HEK293 (cell line): ENCODE measurements around the gene DUT.

Source experiments
- CTCF ChIA-PET: fragments of 350-600 bp; formaldehyde crosslinking; extraction: SDS; loops from one replicate; lab custom pipeline; 2021; ENCODE audit warnings: antibody characterized with exemption; lab: Yijun Ruan, JAX
- POLR2A ChIA-PET: fragments of 300-600 bp; formaldehyde crosslinking; extraction: SDS; loops from one replicate; lab custom pipeline; 2020; ENCODE audit warnings: antibody characterized with exemption, inconsistent platforms; lab: Yijun Ruan, JAX
- H3K27ac ChIP-seq: fragments of 200-500 bp; sonication (Bioruptor generic); 2 replicates; pipeline ENCODE4 v1.5.1; 2014; ENCODE audit warnings: low read depth, low read length, control low read depth, inconsistent platforms; ENCODE audit errors: extremely low read depth
- H3K36me3 ChIP-seq, 2 experiments: fragments of 200-500 bp in 1 of 2; sonication (Bioruptor generic) in 1 of 2; 1 replicate in 1 of 2; 2 replicates in 1 of 2; pipeline ENCODE4 v1.5.1; 2014 to 2017; ENCODE audit warnings: inconsistent platforms in 2 of 2, low read length in 2 of 2; ENCODE audit not compliant: control insufficient read depth in 2 of 2, insufficient read depth in 1 of 2
- H3K4me1 ChIP-seq: fragments of 200-500 bp; sonication (Bioruptor generic); 2 replicates; pipeline ENCODE4 v1.5.1; 2014; ENCODE audit warnings: mild to moderate bottlenecking, low read length, inconsistent platforms; ENCODE audit not compliant: control insufficient read depth, insufficient read depth
- H3K4me3 ChIP-seq: 2 replicates; pipeline ENCODE4 v1.5.1; 2011; ENCODE audit warnings: low read depth, mild to moderate bottlenecking, control low read depth, low read length, moderate library complexity
- H3K9me3 ChIP-seq: fragments of 200-500 bp; sonication (Bioruptor generic); 2 replicates; pipeline ENCODE4 v1.5.1; 2014; ENCODE audit warnings: low read depth, low read length, inconsistent platforms; ENCODE audit not compliant: control insufficient read depth, insufficient read depth
- AEBP2 ChIP-seq: fragments of 450-650 bp; formaldehyde crosslinking; IDR thresholded peaks from 2 replicates; pipeline ENCODE4 v1.5.1; 2016; ENCODE audit warnings: missing biosample characterization, missing genetic modification characterization, borderline replicate concordance
- BCL11B ChIP-seq: fragments of 450-650 bp; formaldehyde crosslinking; IDR thresholded peaks from 2 replicates; pipeline ENCODE4 v1.5.1; 2016; ENCODE audit warnings: low read depth, missing biosample characterization, missing genetic modification characterization
- BCL6B ChIP-seq: fragments of 450-650 bp; formaldehyde crosslinking; IDR thresholded peaks from 2 replicates; pipeline ENCODE4 v1.5.1; 2017; ENCODE audit warnings: missing biosample characterization, missing genetic modification characterization
- EGR2 ChIP-seq: fragments of 450-650 bp; formaldehyde crosslinking; IDR thresholded peaks from 2 replicates; pipeline ENCODE4 v1.5.1; 2016; ENCODE audit warnings: low read depth, missing biosample characterization, missing genetic modification characterization
- GLI4 ChIP-seq: fragments of 450-650 bp; formaldehyde crosslinking; IDR thresholded peaks from 2 replicates; pipeline ENCODE4 v1.5.1; 2016; ENCODE audit warnings: missing biosample characterization, missing genetic modification characterization
- SP3 ChIP-seq: fragments of 450-650 bp; formaldehyde crosslinking; IDR thresholded peaks from 2 replicates; pipeline ENCODE4 v1.5.1; 2016; ENCODE audit warnings: missing biosample characterization, missing genetic modification characterization
- ZIC2 ChIP-seq: fragments of 450-650 bp; formaldehyde crosslinking; IDR thresholded peaks from 2 replicates; pipeline ENCODE4 v1.5.1; 2016; ENCODE audit warnings: missing biosample characterization, missing genetic modification characterization
- ZNF10 ChIP-seq: fragments of 450-650 bp; formaldehyde crosslinking; IDR thresholded peaks from 2 replicates; pipeline ENCODE4 v1.5.1; 2017; ENCODE audit warnings: missing biosample characterization, missing genetic modification characterization
- ZNF121 ChIP-seq: fragments of 450-650 bp; formaldehyde crosslinking; IDR thresholded peaks from 2 replicates; pipeline ENCODE4 v1.5.1; 2016; ENCODE audit warnings: missing biosample characterization, missing genetic modification characterization
- ZNF18 ChIP-seq: fragments of 450-650 bp; formaldehyde crosslinking; IDR thresholded peaks from 2 replicates; pipeline ENCODE4 v1.5.1; 2016; ENCODE audit warnings: missing biosample characterization, missing genetic modification characterization
- ZNF19 ChIP-seq: fragments of 450-650 bp; formaldehyde crosslinking; IDR thresholded peaks from 2 replicates; pipeline ENCODE4; 2016; ENCODE audit warnings: missing biosample characterization, missing genetic modification characterization, low read depth
- ZNF23 ChIP-seq: fragments of 450-650 bp; formaldehyde crosslinking; IDR thresholded peaks from 2 replicates; pipeline ENCODE4 v1.5.1; 2016; ENCODE audit warnings: missing biosample characterization, missing genetic modification characterization, borderline replicate concordance
- ZNF280D ChIP-seq: fragments of 450-650 bp; formaldehyde crosslinking; IDR thresholded peaks from 2 replicates; pipeline ENCODE4 v1.5.1; 2016; ENCODE audit warnings: missing biosample characterization, missing genetic modification characterization
- ZNF426 ChIP-seq: fragments of 450-650 bp; formaldehyde crosslinking; IDR thresholded peaks from 2 replicates; pipeline ENCODE4 v1.5.1; 2017; ENCODE audit warnings: missing biosample characterization, missing genetic modification characterization, mild to moderate bottlenecking, inconsistent platforms, moderate library complexity
- ZNF561 ChIP-seq: fragments of 450-650 bp; IDR thresholded peaks from 2 replicates; pipeline ENCODE4 v1.5.1; 2018; ENCODE audit warnings: missing biosample characterization, missing genetic modification characterization, borderline replicate concordance
- ZNF658 ChIP-seq: fragments of 450-650 bp; formaldehyde crosslinking; IDR thresholded peaks from 2 replicates; pipeline ENCODE4; 2016; ENCODE audit warnings: missing biosample characterization, missing genetic modification characterization
- ZNF701 ChIP-seq: fragments of 450-650 bp; formaldehyde crosslinking; IDR thresholded peaks from 2 replicates; pipeline ENCODE4 v1.5.1; 2016; ENCODE audit warnings: missing biosample characterization, missing genetic modification characterization
- ZNF704 ChIP-seq: fragments of 450-650 bp; formaldehyde crosslinking; IDR thresholded peaks from 2 replicates; pipeline ENCODE4 v1.5.1; 2016; ENCODE audit warnings: missing biosample characterization, missing genetic modification characterization
- ZNF830 ChIP-seq: fragments of 450-650 bp; IDR thresholded peaks from 2 replicates; pipeline ENCODE4 v1.5.0; 2018; ENCODE audit warnings: missing biosample characterization, missing genetic modification characterization, low read depth, mild to moderate bottlenecking, moderate library complexity
- TF ChIP-seq, protein P1 (sequence below): fragments of 450-650 bp; formaldehyde crosslinking; IDR thresholded peaks from 2 replicates; pipeline ENCODE4 v1.5.1; 2016; ENCODE audit warnings: missing biosample characterization, missing genetic modification characterization
- TF ChIP-seq, protein P2 (sequence below): fragments of 450-650 bp; formaldehyde crosslinking; IDR thresholded peaks from 2 replicates; pipeline ENCODE4 v1.5.1; 2016; ENCODE audit warnings: missing biosample characterization, missing genetic modification characterization

Gene DUT

DNA sequence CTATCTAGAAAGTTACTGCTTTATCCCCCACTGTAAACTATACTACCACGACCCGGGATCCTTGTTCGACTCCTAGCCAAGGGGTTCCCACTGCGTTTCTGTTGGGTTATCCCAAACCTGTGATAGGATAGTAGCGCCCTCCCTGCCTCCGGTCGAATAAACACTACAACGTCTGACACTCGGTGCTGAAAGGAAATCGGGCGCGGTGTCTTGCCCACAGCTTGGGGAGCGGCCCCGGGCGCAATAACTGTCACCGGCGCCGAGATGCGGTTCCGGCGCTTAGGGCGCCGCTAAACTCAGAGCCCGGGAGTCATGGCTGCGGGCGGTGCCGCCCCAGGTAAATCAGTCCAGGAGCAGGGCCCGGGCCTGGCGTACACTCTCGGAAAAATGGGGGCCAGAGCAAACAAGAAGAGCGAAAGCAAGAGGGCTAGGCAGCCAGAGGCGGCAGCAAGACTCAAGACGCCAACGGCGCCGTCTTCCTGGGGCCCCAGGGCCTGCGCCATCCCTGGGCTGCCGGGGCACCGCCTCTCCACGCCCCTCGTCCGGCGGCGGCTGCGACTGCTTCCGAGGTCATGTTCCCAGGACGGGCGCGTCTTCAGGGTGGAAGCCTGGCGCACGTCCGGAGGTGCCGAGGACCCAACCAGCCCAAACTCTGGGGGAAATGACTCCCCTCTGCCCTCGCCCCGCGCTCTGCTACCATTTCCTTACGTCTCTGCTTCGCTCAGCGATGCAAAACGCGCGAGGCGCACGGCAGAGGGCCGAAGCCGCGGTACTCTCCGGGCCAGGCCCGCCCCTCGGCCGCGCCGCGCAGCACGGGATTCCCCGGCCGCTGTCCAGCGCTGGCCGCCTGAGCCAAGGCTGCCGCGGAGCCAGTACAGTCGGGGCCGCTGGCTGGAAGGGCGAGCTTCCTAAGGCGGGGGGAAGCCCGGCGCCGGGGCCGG lies at the start of gene DUT (continued):
- TF ChIP-seq ZNF10 (tag by site-specific recombination) = no peak

DNA sequence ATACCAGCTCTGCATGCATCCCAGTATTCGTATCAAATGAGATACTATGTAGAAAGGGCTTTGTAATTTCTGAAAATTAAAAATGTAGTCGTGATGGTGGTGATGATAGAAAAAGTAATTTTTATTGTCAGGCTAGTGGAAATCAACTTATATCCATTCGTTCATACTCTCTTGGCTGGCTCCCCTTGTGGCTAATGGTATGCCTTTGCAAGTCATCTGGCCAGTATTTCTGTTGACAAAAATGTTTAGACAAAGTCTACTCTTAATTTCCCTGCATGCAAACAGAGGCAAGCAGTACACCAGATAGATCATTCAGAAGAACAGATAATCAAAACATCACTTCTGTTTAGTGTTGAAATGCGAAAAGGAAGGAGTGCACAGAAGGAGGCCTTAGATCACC lies 49.6 kb upstream of the DUT start:
- Histone ChIP-seq H3K4me3 (no peak overlapping the region), H3K27ac (no peak overlapping the region), H3K4me1 (no peaks in the 10 kb centered on the region), H3K9me3 (no peaks in the 10 kb centered on the region), H3K36me3 (no peaks in the 10 kb centered on the region)
- TF ChIP-seq AEBP2 (tag by site-specific recombination) = no peak
- no peak for TF ChIP-seq ZNF19 (tag by site-specific recombination)
- TF ChIP-seq ZNF426 (tag by site-specific recombination) = no peak
- no peak for TF ChIP-seq BCL11B (tag by site-specific recombination)
- TF ChIP-seq, protein P1, sequence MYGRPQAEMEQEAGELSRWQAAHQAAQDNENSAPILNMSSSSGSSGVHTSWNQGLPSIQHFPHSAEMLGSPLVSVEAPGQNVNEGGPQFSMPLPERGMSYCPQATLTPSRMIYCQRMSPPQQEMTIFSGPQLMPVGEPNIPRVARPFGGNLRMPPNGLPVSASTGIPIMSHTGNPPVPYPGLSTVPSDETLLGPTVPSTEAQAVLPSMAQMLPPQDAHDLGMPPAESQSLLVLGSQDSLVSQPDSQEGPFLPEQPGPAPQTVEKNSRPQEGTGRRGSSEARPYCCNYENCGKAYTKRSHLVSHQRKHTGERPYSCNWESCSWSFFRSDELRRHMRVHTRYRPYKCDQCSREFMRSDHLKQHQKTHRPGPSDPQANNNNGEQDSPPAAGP (tag by site-specific recombination) = no peak
- no peak for TF ChIP-seq ZNF280D (tag by site-specific recombination)
- TF ChIP-seq ZNF23 (tag by site-specific recombination) = no peak
- no peak for TF ChIP-seq ZNF704 (tag by site-specific recombination)
- TF ChIP-seq ZNF658 (tag by site-specific recombination) = no peak
- ChIA-PET CTCF (no interaction called here), POLR2A (no interaction called here)

DNA sequence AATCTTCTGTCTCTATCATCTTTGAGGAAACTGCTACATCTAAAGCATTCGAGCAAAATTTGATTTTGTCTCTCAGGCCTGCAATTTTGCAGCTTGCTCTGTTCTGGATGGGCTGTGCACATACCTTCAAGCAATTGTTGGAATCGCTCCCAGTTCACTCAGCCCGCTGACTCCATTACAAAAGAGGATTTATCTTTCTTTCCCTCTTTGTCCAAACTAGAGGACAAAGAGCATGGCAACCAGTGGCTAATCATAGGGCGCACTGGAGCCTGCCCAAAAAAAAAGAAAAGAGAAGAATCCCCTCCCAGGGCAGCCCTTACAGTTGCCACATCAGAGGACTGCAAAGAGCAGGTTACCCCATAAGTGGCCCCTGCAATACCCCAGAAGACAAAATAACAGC lies 49.0 kb upstream of the DUT start:
- Histone ChIP-seq H3K4me3 (no peak overlapping the region), H3K36me3 (no peaks in the 10 kb centered on the region), H3K27ac (no peak overlapping the region), H3K9me3 (no peaks in the 10 kb centered on the region), H3K4me1 (no peaks in the 10 kb centered on the region)
- CTCF ChIA-PET = no interaction called here
- POLR2A ChIA-PET = no interaction called here
- TF ChIP-seq ZNF18 (tag by site-specific recombination) (no peak), ZNF561 (tag by site-specific recombination) (no peak), ZNF19 (tag by site-specific recombination) (no peak), ZNF121 (tag by site-specific recombination) (no peak), GLI4 (tag by site-specific recombination) (no peak), ZNF701 (tag by site-specific recombination) (no peak), BCL6B (tag by site-specific recombination) (no peak), ZNF830 (tag by site-specific recombination) (no peak), SP3 (tag by site-specific recombination) (no peak), EGR2 (no peak), ZIC2 (tag by site-specific recombination) (no peak)
- TF ChIP-seq, protein P2, sequence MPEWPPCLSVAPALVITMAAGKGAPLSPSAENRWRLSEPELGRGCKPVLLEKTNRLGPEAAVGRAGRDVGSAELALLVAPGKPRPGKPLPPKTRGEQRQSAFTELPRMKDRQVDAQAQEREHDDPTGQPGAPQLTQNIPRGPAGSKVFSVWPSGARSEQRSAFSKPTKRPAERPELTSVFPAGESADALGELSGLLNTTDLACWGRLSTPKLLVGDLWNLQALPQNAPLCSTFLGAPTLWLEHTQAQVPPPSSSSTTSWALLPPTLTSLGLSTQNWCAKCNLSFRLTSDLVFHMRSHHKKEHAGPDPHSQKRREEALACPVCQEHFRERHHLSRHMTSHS (tag by site-specific recombination) = no peak
